22Rv1 (cell line): ENCODE data around the gene KDM4C.

Experiments used
- H3K27ac ChIP-seq: fragments of 450-650 bp; 2 replicates; pipeline ENCODE4 v1.5.1; 2017
- CTCF ChIP-seq: fragments of 450-650 bp; IDR thresholded peaks from 2 replicates; pipeline ENCODE4 v1.5.1; 2017; ENCODE audit warnings: mild to moderate bottlenecking
- ZFX ChIP-seq: fragments of 450-650 bp; IDR thresholded peaks from 2 replicates; pipeline ENCODE4 v1.6.1; 2017; ENCODE audit warnings: antibody characterized with exemption, borderline replicate concordance

The KDM4C gene

GRCh38 chr9:6757456-6758247, at the start of gene KDM4C:
Gene KDM4C, plus strand, starts transcription at chr9:6757973. Its CDS starts 35,016 bp downstream, at chr9:6792989.
- no peak for TF ChIP-seq ZFX
- peak within 1 kb of the TSS; percentile 95 for H3K27ac ChIP-seq

GRCh38 chr9:6708732-6709131, 49.0 kb upstream of the KDM4C start:
- no peak overlapping the region for H3K27ac ChIP-seq
- TF ChIP-seq ZFX (no peak), CTCF (no peak)

GRCh38 chr9:6711403-6711802, 46.4 kb upstream of the KDM4C start:
- no peak for TF ChIP-seq ZFX
- TF ChIP-seq CTCF: no peak
- H3K27ac ChIP-seq: no peak overlapping the region

GRCh38 chr9:6712041-6712440, 45.7 kb upstream of the KDM4C start:
- H3K27ac ChIP-seq: no peak overlapping the region
- no peak for TF ChIP-seq ZFX
- TF ChIP-seq CTCF: no peak

GRCh38 chr9:6714176-6714575, 43.6 kb upstream of the KDM4C start:
- TF ChIP-seq ZFX: no peak
- no peak for TF ChIP-seq CTCF
- no peak overlapping the region for H3K27ac ChIP-seq

GRCh38 chr9:6715153-6715754, 42.5 kb upstream of the KDM4C start:
- peak overlapping the region; percentile 96 for H3K27ac ChIP-seq

- H3K27ac ChIP-seq: peak overlapping the region; percentile 96
- TF ChIP-seq CTCF: no peak
- no peak for TF ChIP-seq ZFX
Observed at GRCh38 chr9:6715755-6716643, 41.8 kb upstream of the KDM4C start.

GRCh38 chr9:6716766-6717165, 41.0 kb upstream of the KDM4C start:
- TF ChIP-seq ZFX (no peak), CTCF (no peak)
- H3K27ac ChIP-seq: peak overlapping the region; percentile 96
